A673 (cell line): ENCODE results near the gene KLHL24. TPM values are rescaled to one million over a fixed set of nuclear protein-coding genes. Genes with fewer than 3 reads are reported as not detected.

Experiments
- BruUV-seq: library from RNA; stranded (reverse); fragments of 400-500 nt; replicated peaks from 2 replicates; lab custom pipeline; 2021; lab: Mats Ljungman, UMichigan
- CTCF ChIA-PET: fragments of 300-600 bp; sonication (Branson Sonifier 250); formaldehyde crosslinking; loops from one replicate; lab custom pipeline; 2022; ENCODE audit warnings: antibody characterized with exemption; lab: Charles Lee
- POLR2A ChIA-PET: fragments of 300-600 bp; sonication (Branson Sonifier 250); formaldehyde crosslinking; loops from one replicate; lab custom pipeline; 2022; ENCODE audit warnings: antibody characterized with exemption; ENCODE audit not compliant: low non-redundant PET; lab: Charles Lee
- DNase-seq: peaks from one replicate; pipeline ENCODE4 v3.0.0-alpha.2; 2015; ENCODE audit warnings: low spot score
- H3K27ac ChIP-seq: fragments of 200-600 bp; sonication (generic); 2 replicates; pipeline ENCODE4 v1.5.1; 2016; ENCODE audit warnings: mixed run types, low read depth, mild to moderate bottlenecking, mixed read lengths, antibody characterized with exemption, low read length; ENCODE audit not compliant: poor library complexity, severe bottlenecking
- H3K27me3 ChIP-seq: fragments of 200-600 bp; sonication (generic); replicated peaks from 2 replicates; pipeline ENCODE4 v1.6.1; 2017; ENCODE audit warnings: mixed run types, low read depth, mild to moderate bottlenecking, mixed read lengths, antibody characterized with exemption, low read length; ENCODE audit not compliant: insufficient read depth, poor library complexity
- H3K36me3 ChIP-seq: fragments of 200-600 bp; sonication (generic); 2 replicates; pipeline ENCODE4 v1.6.1; 2016; ENCODE audit warnings: mixed run types, mild to moderate bottlenecking, mixed read lengths, antibody characterized with exemption, low read length; ENCODE audit not compliant: insufficient read depth, poor library complexity, severe bottlenecking
- H3K4me1 ChIP-seq: fragments of 200-600 bp; sonication (generic); 2 replicates; pipeline ENCODE4 v1.6.1; 2017; ENCODE audit warnings: mixed run types, mild to moderate bottlenecking, mixed read lengths, antibody characterized with exemption, low read length; ENCODE audit not compliant: insufficient read depth, poor library complexity, severe bottlenecking
- H3K4me3 ChIP-seq: fragments of 200-600 bp; sonication (generic); 2 replicates; pipeline ENCODE4 v1.5.1; 2016; ENCODE audit warnings: low read depth, mixed run types, mild to moderate bottlenecking, mixed read lengths, low read length; ENCODE audit not compliant: poor library complexity, severe bottlenecking
- H3K9me3 ChIP-seq: fragments of 200-600 bp; sonication (generic); 2 replicates; pipeline ENCODE4 v1.6.1; 2016; ENCODE audit warnings: mixed run types, low read depth, mild to moderate bottlenecking, mixed read lengths, antibody characterized with exemption, low read length; ENCODE audit not compliant: poor library complexity, severe bottlenecking
- EZH2 ChIP-seq: fragments of 200-600 bp; sonication (generic); IDR thresholded peaks from 2 replicates; pipeline ENCODE4 v1.6.1; 2017; ENCODE audit warnings: borderline replicate concordance, low read depth, mild to moderate bottlenecking, mixed read lengths, antibody characterized with exemption, low read length; ENCODE audit not compliant: poor library complexity, severe bottlenecking
- intact Hi-C: fragments of 100-400 bp; cut with micrococcal nuclease; formaldehyde crosslinking; loops from one replicate; pipeline ENCODE4 v1.10.0; 2022; ENCODE audit not compliant: unreplicated experiment
- total RNA-seq: library from RNA; stranded (reverse); gene quantifications from 2 replicates; pipeline ENCODE4 v1.2.3, GENCODE V29; 2021
- TF ChIP-seq, protein P1 (sequence below): fragments of 300-800, 200-600 bp; sonication (generic); conservative IDR thresholded peaks from 2 replicates; pipeline ENCODE4 v1.5.1; 2017; ENCODE audit warnings: low read depth, mild to moderate bottlenecking, antibody characterized with exemption, low read length, moderate library complexity, mixed read lengths

The KLHL24 gene
- total RNA-seq, 1 experiment from 2014 or later: 7.3 TPM

DNA sequence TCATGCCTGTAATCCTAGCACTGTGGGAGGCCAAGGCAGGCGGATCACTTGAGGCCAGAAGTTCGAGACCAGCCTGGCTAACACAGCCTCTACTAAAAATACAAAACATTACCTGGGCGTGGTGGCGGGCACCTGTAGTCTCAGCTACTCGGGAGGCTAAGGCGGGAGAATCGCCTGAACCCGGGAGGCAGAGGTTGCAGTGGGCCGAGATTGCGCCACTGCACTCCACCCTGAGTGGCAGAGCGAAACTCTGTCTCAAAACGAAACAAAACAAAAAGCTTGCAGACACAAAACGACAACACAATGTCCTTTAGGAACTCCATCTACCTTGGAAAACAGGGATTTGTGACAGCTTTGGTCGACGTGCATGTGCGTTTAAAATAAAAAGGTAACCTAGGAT, 716 bp upstream of the KLHL24 start:
- no peaks in the 10 kb centered on the region for H3K9me3 ChIP-seq
- no TSS peak for BruUV-seq
- TF ChIP-seq, protein P1, sequence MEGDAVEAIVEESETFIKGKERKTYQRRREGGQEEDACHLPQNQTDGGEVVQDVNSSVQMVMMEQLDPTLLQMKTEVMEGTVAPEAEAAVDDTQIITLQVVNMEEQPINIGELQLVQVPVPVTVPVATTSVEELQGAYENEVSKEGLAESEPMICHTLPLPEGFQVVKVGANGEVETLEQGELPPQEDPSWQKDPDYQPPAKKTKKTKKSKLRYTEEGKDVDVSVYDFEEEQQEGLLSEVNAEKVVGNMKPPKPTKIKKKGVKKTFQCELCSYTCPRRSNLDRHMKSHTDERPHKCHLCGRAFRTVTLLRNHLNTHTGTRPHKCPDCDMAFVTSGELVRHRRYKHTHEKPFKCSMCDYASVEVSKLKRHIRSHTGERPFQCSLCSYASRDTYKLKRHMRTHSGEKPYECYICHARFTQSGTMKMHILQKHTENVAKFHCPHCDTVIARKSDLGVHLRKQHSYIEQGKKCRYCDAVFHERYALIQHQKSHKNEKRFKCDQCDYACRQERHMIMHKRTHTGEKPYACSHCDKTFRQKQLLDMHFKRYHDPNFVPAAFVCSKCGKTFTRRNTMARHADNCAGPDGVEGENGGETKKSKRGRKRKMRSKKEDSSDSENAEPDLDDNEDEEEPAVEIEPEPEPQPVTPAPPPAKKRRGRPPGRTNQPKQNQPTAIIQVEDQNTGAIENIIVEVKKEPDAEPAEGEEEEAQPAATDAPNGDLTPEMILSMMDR: no peak
- TF ChIP-seq EZH2: no peak
- no peak for DNase-seq
- ChIA-PET POLR2A (interaction anchor here (0.6 kb wide), 1 partner anchor 83 kb away, joined by 5 read pairs; no protein-coding TSS in a partner anchor), CTCF (no interaction called here)
- no peaks in the 10 kb centered on the region for H3K36me3 ChIP-seq
- H3K4me3 ChIP-seq: peak overlapping the region; percentile 92
- peaks cover 9% of the 10 kb centered on the region for H3K4me1 ChIP-seq
- peak overlapping the region; percentile 79 for H3K27ac ChIP-seq
- intact Hi-C loops: loop anchor here (5.0 kb wide), 1 partner anchor 63 kb away; the partner anchor contains the start of gene YEATS2
- H3K27me3 ChIP-seq: no peaks in the 10 kb centered on the region

DNA sequence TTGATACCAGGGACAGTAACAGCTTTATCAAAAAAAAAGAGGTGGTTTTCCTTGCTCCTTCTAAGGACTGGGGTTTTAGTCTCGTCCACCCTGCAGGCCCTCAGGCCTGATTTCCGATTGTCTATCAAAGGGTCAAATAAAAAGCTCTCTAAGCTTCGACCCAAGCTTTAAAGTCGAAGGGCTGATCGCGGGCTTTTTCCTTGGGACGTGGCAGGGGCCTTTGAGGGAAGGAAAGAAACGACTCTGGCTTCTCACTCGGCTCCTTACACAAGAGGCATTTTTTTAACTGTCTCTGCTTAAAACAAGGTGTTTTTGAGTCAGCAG, 354 bp upstream of the KLHL24 start:
- TF ChIP-seq, protein P1: no peak
- no peak for TF ChIP-seq EZH2
- Histone ChIP-seq H3K27ac (peak overlapping the region; percentile 79), H3K27me3 (no peaks in the 10 kb centered on the region), H3K4me1 (peaks cover 9% of the 10 kb centered on the region), H3K36me3 (no peaks in the 10 kb centered on the region), H3K9me3 (no peaks in the 10 kb centered on the region), H3K4me3 (peak overlapping the region; percentile 92)
- DNase-seq: no peak
- intact Hi-C loops: loop anchor here (5.0 kb wide), 1 partner anchor 62 kb away; the partner anchor contains the start of gene YEATS2
- CTCF ChIA-PET: no interaction called here
- POLR2A ChIA-PET: interaction anchor here (0.6 kb wide), 1 partner anchor 83 kb away, joined by 5 read pairs; no protein-coding TSS in a partner anchor
- no TSS peak for BruUV-seq

DNA sequence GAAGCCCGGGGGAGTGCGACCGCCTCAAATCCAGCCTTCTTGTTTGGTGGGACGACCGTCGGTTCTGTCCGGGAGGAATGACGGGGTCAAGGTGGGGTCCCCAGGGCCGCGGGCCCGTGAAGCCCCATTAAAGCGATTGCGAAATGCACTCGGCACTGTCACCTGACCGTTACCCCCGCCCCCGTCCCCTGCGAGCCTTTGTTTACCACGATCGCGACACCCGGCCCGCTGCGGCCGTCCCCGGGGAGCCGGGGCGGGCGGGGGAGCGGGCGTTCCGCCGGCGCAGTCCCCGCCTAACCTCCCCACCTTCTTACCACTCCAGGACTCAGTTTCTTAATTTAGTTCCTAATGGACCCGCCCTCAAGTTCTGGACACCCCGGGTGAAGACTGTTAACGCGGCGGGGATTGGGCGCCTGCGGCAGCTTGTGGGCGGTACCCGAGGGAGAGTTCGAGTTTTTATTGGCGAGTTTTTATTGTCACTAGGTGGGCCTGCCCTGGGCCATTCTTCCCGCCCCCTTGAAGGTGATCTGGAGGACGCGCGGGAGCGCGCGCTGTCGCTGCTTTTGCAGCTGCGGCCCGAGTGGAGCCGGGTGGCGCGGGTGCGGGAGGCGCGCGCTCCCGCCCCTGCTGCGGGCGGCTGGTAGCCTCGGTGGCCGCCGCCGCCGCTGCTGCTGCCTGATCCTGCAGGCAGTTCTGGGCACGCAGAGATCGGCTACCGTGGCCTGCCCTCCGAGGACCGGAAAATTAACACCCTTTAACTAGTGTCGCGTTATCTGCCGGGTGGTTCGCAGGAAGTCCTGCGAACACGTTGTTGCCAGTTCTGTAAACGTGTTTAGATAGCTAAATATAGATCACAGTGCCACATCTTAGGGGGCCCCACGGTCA, 1.0 kb downstream of the KLHL24 start:
- intact Hi-C loops: loop anchor here (5.0 kb wide), 1 partner anchor 61 kb away; the partner anchor contains the start of gene YEATS2
- TF ChIP-seq EZH2: no peak
- TF ChIP-seq, protein P1: no peak
- no TSS peak for BruUV-seq
- H3K4me1 ChIP-seq: peaks cover 9% of the 10 kb centered on the region
- ChIA-PET POLR2A (no interaction called here), CTCF (no interaction called here)
- H3K36me3 ChIP-seq: no peaks in the 10 kb centered on the region
- peak overlapping the region; percentile 92 for H3K4me3 ChIP-seq
- H3K27me3 ChIP-seq: no peaks in the 10 kb centered on the region
- no peaks in the 10 kb centered on the region for H3K9me3 ChIP-seq
- DNase-seq: peak; percentile 98
- peak overlapping the region; percentile 79 for H3K27ac ChIP-seq
